Loucy (cell line): Measurements from ENCODE around the gene MEGF8.
A peak's percentile ranks its signal among the peaks of the same experiment; 100 is the strongest.

ENCODE experiments used
- H2AFZ ChIP-seq: fragments of 200-600 bp; sonication (generic); 2 replicates; pipeline ENCODE4 v1.6.0; 2016; ENCODE audit warnings: antibody characterized with exemption, mild to moderate bottlenecking, low read length, moderate library complexity
- H3F3A ChIP-seq: fragments of 200-600 bp; 2 replicates; pipeline ENCODE4 v1.6.0; 2016; ENCODE audit warnings: antibody characterized with exemption, low read depth, mild to moderate bottlenecking
- H3K27me3 ChIP-seq: fragments of 200-600 bp; sonication (generic); 2 replicates; pipeline ENCODE4 v1.6.1; 2014; ENCODE audit warnings: low read length, mild to moderate bottlenecking; ENCODE audit not compliant: insufficient read depth, poor library complexity, severe bottlenecking
- H3K36me3 ChIP-seq: fragments of 200-600 bp; sonication (generic); 2 replicates; pipeline ENCODE4 v1.6.1; 2016; ENCODE audit warnings: low read length; ENCODE audit not compliant: insufficient read depth
- H3K4me1 ChIP-seq: fragments of 200-600 bp; sonication (generic); 2 replicates; pipeline ENCODE4 v1.5.1; 2014; ENCODE audit warnings: low read length, mild to moderate bottlenecking; ENCODE audit not compliant: insufficient read depth, poor library complexity, severe bottlenecking
- H3K4me2 ChIP-seq: fragments of 200-600 bp; sonication (generic); 2 replicates; pipeline ENCODE4 v1.6.0; 2014; ENCODE audit warnings: antibody characterized with exemption, low read length, low read depth, mild to moderate bottlenecking; ENCODE audit not compliant: poor library complexity, severe bottlenecking
- H3K4me3 ChIP-seq: fragments of 200-600 bp; sonication (generic); 2 replicates; pipeline ENCODE4 v1.5.1; 2014; ENCODE audit warnings: low read length, mild to moderate bottlenecking, mixed read lengths; ENCODE audit not compliant: poor library complexity, severe bottlenecking
- H3K79me2 ChIP-seq: fragments of 200-600 bp; sonication (generic); 2 replicates; pipeline ENCODE4 v1.6.1; 2014; ENCODE audit warnings: low read length; ENCODE audit not compliant: insufficient read depth
- H3K9ac ChIP-seq: fragments of 200-600 bp; sonication (generic); 2 replicates; pipeline ENCODE4 v1.6.0; 2014; ENCODE audit warnings: mild to moderate bottlenecking, low read depth, low read length, moderate library complexity; ENCODE audit not compliant: poor library complexity, severe bottlenecking
- H3K9me2 ChIP-seq: fragments of 200-600 bp; sonication (generic); replicated peaks from 2 replicates; pipeline ENCODE4 v1.6.1; 2016; ENCODE audit warnings: low read depth, low read length, mixed read lengths
- H3K9me3 ChIP-seq: fragments of 200-600 bp; sonication (generic); 2 replicates; pipeline ENCODE4 v1.6.1; 2014; ENCODE audit warnings: mild to moderate bottlenecking, antibody characterized with exemption, low read length, low read depth; ENCODE audit not compliant: insufficient read depth
- H4K20me1 ChIP-seq: fragments of 200-600 bp; sonication (generic); 2 replicates; pipeline ENCODE4 v1.6.0; 2014; ENCODE audit warnings: antibody characterized with exemption, low read length, mild to moderate bottlenecking; ENCODE audit not compliant: insufficient read depth, poor library complexity, severe bottlenecking
- CTCF ChIP-seq: fragments of 200-600 bp; sonication (generic); conservative IDR thresholded peaks from 2 replicates; pipeline ENCODE4 v1.5.1; 2014; ENCODE audit warnings: mild to moderate bottlenecking, antibody characterized with exemption, low read length
- EZH2phosphoT487 ChIP-seq: fragments of 200-600 bp; IDR thresholded peaks from 2 replicates; pipeline ENCODE4 v1.6.1; 2018; ENCODE audit warnings: antibody characterized with exemption, mild to moderate bottlenecking, moderate library complexity, borderline replicate concordance

Gene MEGF8

GRCh38 chr19:42422092-42422900 lies 96.9 kb downstream of the MEGF8 start:
- H3K79me2 ChIP-seq = peaks cover 16% of the 10 kb centered on the region; the same call in 1 of the 2 replicates
- peak overlapping the region; percentile 74 for H3K4me3 ChIP-seq
- peak overlapping the region; percentile 73 for H3K9ac ChIP-seq
- H3K27me3 ChIP-seq = no peaks in the 10 kb centered on the region
- peaks cover 33% of the 10 kb centered on the region for H3K4me1 ChIP-seq
- no peak overlapping the region for H2AFZ ChIP-seq
- peaks cover 22% of the 10 kb centered on the region for H4K20me1 ChIP-seq
- no peaks in the 10 kb centered on the region for H3K9me3 ChIP-seq
- no peaks in the 10 kb centered on the region for H3K9me2 ChIP-seq
- H3F3A ChIP-seq = no peaks in the 10 kb centered on the region
- H3K4me2 ChIP-seq = peak overlapping the region; percentile 93
- H3K36me3 ChIP-seq = no peaks in the 10 kb centered on the region
- TF ChIP-seq EZH2phosphoT487 (no peak), CTCF (no peak)

DNA sequence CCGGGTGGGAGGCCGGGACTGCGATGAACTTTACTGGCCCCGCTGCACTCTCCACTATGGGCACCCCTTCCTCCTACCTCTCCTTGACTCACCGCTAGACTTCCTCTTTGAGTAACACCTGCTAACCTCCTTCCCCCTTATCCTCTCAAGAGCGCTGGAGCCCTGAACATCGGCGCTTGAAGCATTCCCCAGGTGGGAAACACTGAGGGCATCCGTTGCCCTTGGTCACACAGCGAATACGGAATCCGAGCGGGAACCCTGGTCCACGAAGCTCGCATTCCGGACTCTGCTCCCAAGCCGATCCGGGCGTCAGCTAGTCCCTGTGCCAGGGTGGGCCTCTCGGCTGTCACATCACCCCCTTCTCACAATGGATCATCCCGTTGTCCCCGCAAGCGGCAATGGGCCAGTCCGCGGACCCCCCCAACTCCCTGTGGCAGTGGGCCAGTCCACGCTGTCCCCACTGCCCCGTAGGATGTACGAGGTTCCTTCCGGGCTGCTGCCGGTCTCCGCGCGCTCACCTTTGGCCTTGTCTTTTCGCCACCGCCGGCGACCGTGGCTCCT lies 97.5 kb downstream of the MEGF8 start:
- Histone ChIP-seq H3F3A (no peaks in the 10 kb centered on the region), H3K9me2 (no peaks in the 10 kb centered on the region), H3K36me3 (no peaks in the 10 kb centered on the region), H3K4me3 (peak overlapping the region; percentile 74), H3K9ac (peak overlapping the region; percentile 73), H3K27me3 (no peaks in the 10 kb centered on the region), H3K4me1 (peaks cover 33% of the 10 kb centered on the region), H3K9me3 (no peaks in the 10 kb centered on the region), H3K4me2 (peak overlapping the region; percentile 93), H4K20me1 (peaks cover 22% of the 10 kb centered on the region), H2AFZ (peak overlapping the region; percentile 64), H3K79me2 (peaks cover 16% of the 10 kb centered on the region; the same call in 1 of the 2 replicates)
- no peak for TF ChIP-seq EZH2phosphoT487
- no peak for TF ChIP-seq CTCF

DNA sequence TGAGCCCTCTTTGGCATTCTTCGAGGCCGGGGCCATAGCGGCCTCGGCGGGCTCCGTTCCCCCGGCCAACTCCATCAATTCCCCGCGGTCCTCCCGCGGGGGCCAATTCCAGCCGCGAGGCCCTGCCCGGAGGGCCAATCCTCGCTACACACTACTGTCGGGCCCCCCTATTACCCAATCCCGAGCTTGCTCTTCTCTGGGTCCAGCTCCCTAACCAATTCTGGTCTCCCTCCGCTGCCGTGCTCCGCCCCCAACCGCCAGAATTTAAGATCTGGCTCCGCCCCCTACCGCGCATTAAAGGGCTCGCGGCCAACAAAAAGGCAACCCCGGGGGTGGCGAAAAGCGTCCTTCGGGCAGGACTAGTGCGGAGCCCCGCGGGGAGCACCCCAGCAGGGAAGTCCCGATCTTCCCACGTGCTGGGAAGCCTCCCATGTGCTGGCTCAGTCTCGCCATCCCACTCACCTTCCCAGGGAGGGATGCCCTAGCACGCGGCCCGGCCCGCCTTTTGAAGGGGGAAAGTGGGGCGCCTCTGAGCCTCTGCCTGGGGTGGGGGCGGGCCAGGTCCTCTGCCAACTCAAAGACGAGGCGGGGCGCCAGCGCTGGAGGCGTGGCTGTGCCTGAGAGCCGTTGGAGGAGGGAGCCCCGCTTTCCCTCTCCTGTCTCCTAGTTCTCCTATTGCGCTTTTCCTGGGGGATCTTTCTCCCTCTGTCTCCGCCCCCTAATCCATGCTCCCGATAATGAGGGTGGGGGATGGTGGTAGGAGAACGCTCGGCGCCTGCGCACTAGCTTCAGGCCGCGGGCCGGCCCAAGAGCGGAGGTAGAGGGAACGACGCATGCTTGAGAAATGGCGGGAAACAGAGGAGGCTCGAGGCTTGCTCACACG lies 98.3 kb downstream of the MEGF8 start:
- Histone ChIP-seq H3K9me2 (no peaks in the 10 kb centered on the region), H3K4me3 (peak overlapping the region; percentile 74), H3K27me3 (no peaks in the 10 kb centered on the region), H3K36me3 (no peaks in the 10 kb centered on the region), H4K20me1 (peaks cover 22% of the 10 kb centered on the region), H3K4me1 (peaks cover 33% of the 10 kb centered on the region), H3K9me3 (no peaks in the 10 kb centered on the region), H3K9ac (peak overlapping the region; percentile 73), H3F3A (no peaks in the 10 kb centered on the region), H3K79me2 (peaks cover 16% of the 10 kb centered on the region; the same call in 1 of the 2 replicates), H2AFZ (peak overlapping the region; percentile 64), H3K4me2 (peak overlapping the region; percentile 93)
- no peak for TF ChIP-seq EZH2phosphoT487
- no peak for TF ChIP-seq CTCF
